GM21717 (cell line): ENCODE results near the gene RUNX1.
"Not testable (repeated sequence)": the region's sequence is repeated elsewhere in the genome, so short reads cannot be mapped to it uniquely, and the experiment has no call there.

Experiments used
- ATAC-seq: cut with Tn5 transposase; IDR thresholded peaks from one replicate; pipeline ENCODE4 v1.9.1; 2021; ENCODE audit warnings: mild to moderate bottlenecking, moderate library complexity; ENCODE audit not compliant: unreplicated experiment

RUNX1 gene

GRCh38 chr21:34973685-34974084, 75.4 kb downstream of the RUNX1 start:
- ATAC-seq = no peak

GRCh38 chr21:34971656-34972055, 77.4 kb downstream of the RUNX1 start:
- no peak for ATAC-seq

DNA sequence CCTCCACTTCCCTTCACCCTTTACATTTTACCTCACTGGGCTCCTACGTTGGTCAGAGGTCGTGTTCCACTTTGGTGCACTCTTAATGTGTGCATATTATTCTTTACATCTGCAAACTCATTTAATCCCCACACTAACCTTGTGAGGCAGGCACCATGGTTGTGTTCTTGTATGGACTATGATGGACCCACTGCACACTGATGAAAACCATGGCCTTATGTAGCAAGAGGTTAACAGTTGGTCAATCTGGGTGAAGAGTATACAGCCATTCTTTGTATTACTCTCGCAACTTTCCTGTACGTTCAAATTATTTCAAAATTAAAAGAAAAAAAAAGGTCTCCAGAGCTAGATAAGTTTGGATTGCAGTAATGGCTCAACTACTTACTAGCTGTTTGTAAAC, 78.5 kb downstream of the RUNX1 start:
- no peak for ATAC-seq

DNA sequence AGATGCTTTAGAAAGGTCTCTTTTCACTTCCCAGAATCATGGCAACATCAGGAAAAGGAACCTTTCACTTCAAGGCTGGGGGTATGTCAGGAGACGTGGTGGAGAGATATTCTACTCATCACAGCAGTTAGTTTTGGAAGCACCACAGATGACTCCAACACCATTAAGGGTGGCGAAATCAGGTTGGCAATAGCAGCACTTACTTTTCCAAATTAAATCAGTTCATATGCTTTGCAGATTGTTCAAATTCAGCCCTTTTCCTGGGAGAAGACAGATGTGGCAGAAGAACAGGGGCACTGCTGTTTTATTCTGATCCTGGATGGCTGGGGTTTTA, 79.0 kb downstream of the RUNX1 start:
- ATAC-seq = no peak

DNA sequence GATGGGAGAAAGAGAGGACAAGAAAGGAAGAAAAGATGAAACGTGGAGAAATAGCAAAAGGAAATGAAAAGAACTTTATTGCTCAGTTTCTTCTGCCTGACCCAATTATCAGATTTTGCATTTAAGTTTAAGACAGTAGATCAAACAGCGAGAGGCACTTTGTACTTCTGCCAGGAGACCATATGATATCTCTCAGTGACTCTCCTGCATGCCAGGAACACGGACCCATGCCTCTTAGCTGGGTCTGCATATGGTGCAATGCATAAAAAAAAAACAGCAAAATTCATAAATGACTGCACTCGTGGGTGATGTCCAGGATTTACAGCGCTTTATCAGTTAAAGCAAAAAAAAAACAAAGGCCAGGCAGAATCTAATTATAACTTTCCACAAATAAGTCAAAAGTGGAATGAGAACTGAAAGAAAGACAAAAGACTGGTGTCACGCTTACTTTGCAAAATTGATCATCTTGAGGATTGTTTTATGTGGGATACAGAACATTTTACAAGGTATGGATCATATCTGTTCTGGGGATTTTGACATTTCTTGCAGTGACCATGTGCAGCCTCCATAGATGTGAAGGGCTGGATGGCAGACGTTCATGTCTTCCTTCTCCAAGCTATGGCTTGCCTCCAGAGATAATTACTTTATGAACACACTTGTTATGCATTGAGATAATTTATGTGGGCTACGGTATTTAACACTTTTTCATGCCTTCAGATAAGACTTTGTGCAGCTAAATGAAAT, 79.5 kb downstream of the RUNX1 start:
- no peak for ATAC-seq

DNA sequence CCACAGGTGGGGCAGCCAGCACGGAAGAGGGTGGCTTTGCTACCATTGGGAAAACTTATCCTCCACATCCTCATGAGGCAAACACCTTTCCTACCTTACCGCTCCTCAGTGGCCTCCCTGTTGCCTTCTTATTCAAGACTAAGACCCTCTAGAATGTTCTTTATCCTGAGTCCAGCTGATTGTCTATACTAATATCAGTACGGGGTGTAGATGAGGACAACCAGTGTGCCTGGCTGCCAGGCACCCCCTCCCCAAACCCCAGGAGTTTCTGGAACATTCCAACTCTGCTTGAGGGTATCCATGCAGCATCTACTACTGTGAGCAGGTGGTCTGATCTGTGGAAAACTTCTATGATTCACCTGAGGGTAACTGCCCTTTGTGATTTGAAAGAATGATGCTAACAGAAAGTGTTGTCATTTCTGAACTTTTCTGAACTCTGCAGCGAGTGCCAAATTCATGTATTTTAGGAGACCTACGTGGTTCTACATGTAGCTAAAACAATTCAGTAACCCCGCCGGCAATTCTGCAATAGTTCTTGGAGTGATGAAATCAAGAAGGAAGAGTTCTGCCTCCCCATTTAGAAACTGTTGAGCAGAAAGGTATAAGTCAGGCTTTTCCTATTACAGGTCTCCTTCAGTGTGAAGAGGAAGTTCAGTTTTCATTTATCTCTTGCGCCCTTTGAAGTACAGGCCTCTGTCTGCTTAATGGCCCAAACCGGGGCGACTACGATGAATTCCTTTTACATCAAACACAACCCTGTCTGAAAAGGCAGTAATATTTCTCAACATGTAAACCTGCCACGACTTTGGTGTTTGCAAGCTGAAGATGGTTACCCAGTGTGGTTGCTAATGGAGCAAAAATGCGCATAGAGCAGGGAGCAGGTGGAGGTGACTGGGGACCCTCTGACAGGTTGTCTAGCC, 80.4 kb downstream of the RUNX1 start:
- ATAC-seq = no peak

- ATAC-seq = no peak
Measured at GRCh38 chr21:34967509-34968289, 81.4 kb downstream of the RUNX1 start.

- not testable (repeated sequence) for ATAC-seq
Measured at GRCh38 chr21:34966881-34967280, 82.2 kb downstream of the RUNX1 start.

GRCh38 chr21:34965200-34966174, 83.6 kb downstream of the RUNX1 start:
- ATAC-seq = no peak

DNA sequence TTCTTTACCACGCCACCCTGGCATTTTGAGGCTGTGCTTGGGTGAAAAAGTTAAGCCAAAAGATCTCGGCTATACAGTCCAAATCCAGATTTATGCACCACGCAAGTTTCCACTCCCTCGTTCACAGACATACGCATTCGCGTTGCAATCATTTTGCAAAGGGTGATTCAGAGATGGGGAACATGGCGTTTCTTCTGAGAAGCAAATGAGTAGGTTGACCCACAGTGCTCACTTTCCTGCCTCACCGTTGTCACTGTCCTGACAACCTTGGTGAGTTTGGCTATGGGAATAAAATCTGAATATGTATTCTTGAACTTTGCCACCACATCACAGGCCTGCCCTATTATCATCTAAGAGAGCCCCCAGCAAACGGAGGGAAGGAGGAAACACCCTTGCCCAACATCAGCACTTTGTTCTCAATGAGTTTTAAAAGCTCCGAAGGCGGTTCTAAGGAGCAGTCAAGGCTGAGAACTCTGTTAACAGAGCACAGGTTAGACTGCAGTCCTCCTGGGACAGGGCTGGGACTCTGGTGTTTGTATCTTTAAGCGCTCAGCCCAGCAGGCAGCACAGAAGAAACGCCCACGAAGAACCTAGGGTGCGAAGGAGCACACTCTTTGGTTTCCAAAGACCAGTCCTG, 86.4 kb downstream of the RUNX1 start:
- ATAC-seq = no peak

DNA sequence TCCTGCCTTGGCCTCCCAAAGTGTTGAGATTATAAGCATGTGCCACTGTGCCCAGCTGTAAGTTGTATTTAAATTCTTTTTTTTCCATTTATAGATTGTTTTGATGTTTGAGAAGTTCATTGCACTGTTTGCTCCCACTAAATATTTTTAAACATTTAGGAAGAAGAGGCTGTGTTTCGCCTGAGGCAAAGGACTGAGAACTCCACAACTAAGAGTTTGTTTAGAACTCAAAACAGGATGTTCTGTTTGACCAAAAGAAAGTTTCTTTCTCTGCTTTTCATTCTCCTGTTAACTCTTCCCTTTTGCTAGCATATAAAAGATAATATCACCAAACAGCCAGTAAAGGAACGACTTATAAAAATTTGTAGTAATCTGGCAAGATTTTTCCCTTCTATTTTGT, 87.0 kb downstream of the RUNX1 start:
- ATAC-seq = no peak

GRCh38 chr21:34960687-34961086, 88.4 kb downstream of the RUNX1 start:
- ATAC-seq = no peak

DNA sequence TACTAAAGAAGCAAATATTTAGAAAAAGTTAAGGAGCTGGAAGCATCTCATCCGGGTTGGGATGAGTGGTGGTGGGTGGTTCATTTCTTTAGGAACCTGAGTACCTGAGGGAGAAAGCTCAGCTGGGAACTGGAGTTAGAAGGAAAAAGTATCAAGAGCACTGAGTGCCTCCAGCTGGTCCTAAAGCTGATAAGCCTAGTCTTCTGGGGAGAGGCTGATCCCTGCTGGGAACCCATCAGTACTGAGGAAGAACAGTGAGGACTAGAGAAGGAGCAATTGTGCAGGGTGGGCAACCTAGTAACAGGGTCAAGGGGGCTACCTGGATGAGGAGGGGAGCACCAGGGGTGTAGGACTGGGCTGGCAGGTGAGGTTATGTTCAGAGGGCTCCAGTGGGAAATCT, 89.5 kb downstream of the RUNX1 start:
- ATAC-seq = no peak

GRCh38 chr21:34958040-34958439, 91.1 kb downstream of the RUNX1 start:
- no peak for ATAC-seq

- ATAC-seq = no peak
Measured at GRCh38 chr21:34956416-34957316, 92.4 kb downstream of the RUNX1 start.

DNA sequence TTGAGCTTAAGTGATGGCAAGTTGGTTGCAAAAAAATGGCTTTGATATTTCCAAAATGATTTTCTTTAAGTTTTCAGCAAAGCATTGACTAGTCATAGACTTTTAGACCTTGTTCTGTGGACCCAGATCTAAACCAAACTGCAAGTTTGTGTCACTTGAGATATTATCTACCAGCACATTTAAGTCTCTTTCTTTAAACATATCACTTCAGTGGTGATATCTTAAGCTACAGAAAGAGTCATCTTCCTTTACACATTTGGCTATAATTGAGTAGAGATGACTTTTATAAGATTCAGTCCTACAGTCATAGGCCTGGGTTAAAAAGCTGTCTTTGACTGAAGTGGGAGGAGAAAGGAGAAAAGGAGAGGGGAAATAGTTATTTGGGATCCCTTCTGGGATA, 95.2 kb downstream of the RUNX1 start:
- ATAC-seq = no peak

DNA sequence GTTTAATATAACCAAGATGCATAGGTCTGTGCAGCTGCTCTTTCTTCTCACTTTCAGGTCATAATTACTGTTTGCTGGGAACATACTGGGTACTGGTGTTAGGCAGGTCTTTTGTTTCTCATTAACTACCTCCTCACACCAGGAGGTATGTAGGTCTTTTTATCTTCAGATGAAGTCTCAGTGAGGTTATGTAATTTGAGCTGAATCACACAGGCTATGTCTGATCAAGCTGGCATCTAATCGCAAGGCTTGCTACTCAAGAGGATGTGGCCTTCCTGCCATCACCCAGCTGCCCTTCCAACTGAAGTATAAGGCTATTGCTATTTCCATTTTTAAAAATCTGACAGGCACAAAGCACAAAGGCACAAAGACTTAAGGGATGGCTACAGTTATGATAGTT, 96.4 kb downstream of the RUNX1 start:
- ATAC-seq = no peak

GRCh38 chr21:34951868-34952267, 97.2 kb downstream of the RUNX1 start:
- not testable (repeated sequence) for ATAC-seq

GRCh38 chr21:34950980-34951379, 98.1 kb downstream of the RUNX1 start:
- no peak for ATAC-seq
